ENCODE data around the gene PELO. TPM values are rescaled to one million over a fixed set of nuclear protein-coding genes. Genes with fewer than 3 reads are reported as not detected.
A peak's percentile ranks its signal among the peaks of the same experiment; 100 is the strongest.

The PELO gene
- total RNA-seq, 4 donors from 2014 or later: 20.0 to 37.0 (median 23.3) TPM

- no peak overlapping the region for H3K4me3 ChIP-seq (replicated peaks in 1 of 3)
- H3K27ac ChIP-seq: peak overlapping the region in 1 of 3 donors; percentile 0
- TF ChIP-seq CTCF (IDR thresholded peaks at IDR 0.05) (no peak), POLR2A (IDR thresholded peaks at IDR 0.05) (no peak)
- 79 to 93% methylated on average over 2 of the region's 2 CpGs for WGBS, 2 donors
- H3K9me3 ChIP-seq: no peaks in the 10 kb centered on the region
- H3K36me3 ChIP-seq: no peaks in the 10 kb centered on the region
- no peaks in the 10 kb centered on the region for H3K27me3 ChIP-seq
- no peaks in the 10 kb centered on the region for H3K4me1 ChIP-seq
- intact Hi-C loops (cut with DNase I): no loop called here
- DNase-seq: no peak
Measured at GRCh38 chr5:52776116-52776515, 11.6 kb upstream of the PELO start.

- WGBS, 2 donors: 77 to 86% methylated on average over 4 of the region's 4 CpGs
- DNase-seq: no peak
- no peaks in the 10 kb centered on the region for H3K27me3 ChIP-seq
- H3K27ac ChIP-seq: peak overlapping the region in 1 of 3 donors; percentile 0
- TF ChIP-seq POLR2A (IDR thresholded peaks at IDR 0.05): no peak
- no peak for TF ChIP-seq CTCF (IDR thresholded peaks at IDR 0.05)
- H3K4me1 ChIP-seq: no peaks in the 10 kb centered on the region
- intact Hi-C loops (cut with DNase I): no loop called here
- H3K9me3 ChIP-seq: no peaks in the 10 kb centered on the region
- no peak overlapping the region for H3K4me3 ChIP-seq (replicated peaks in 1 of 3)
- H3K36me3 ChIP-seq: no peaks in the 10 kb centered on the region
Measured at GRCh38 chr5:52777186-52777585, 10.5 kb upstream of the PELO start.

- Histone ChIP-seq H3K4me3 (replicated peaks in 1 of 3) (no peak overlapping the region), H3K27me3 (no peaks in the 10 kb centered on the region), H3K9me3 (no peaks in the 10 kb centered on the region), H3K36me3 (no peaks in the 10 kb centered on the region), H3K4me1 (no peaks in the 10 kb centered on the region), H3K27ac (no peak overlapping the region)
- WGBS, 2 donors: 85 to 100% methylated on average over 1 of the region's 1 CpG
- intact Hi-C loops (cut with DNase I): no loop called here
- no peak for DNase-seq
- TF ChIP-seq POLR2A (IDR thresholded peaks at IDR 0.05) (no peak), CTCF (IDR thresholded peaks at IDR 0.05) (no peak)
Measured at GRCh38 chr5:52778781-52779180, 8.9 kb upstream of the PELO start.

GRCh38 chr5:52779213-52779612 is 8.5 kb upstream of the PELO start:
- intact Hi-C loops (cut with DNase I): no loop called here
- no peaks in the 10 kb centered on the region for H3K27me3 ChIP-seq
- H3K27ac ChIP-seq: no peak overlapping the region
- TF ChIP-seq POLR2A (IDR thresholded peaks at IDR 0.05): no peak
- no peak for TF ChIP-seq CTCF (IDR thresholded peaks at IDR 0.05)
- no peaks in the 10 kb centered on the region for H3K9me3 ChIP-seq
- H3K4me1 ChIP-seq: no peaks in the 10 kb centered on the region
- DNase-seq: no peak
- H3K4me3 ChIP-seq (replicated peaks in 1 of 3): no peak overlapping the region
- H3K36me3 ChIP-seq: no peaks in the 10 kb centered on the region

GRCh38 chr5:52783226-52783959 is 4.3 kb upstream of the PELO start:
- Histone ChIP-seq H3K4me1 (no peaks in the 10 kb centered on the region), H3K27me3 (no peaks in the 10 kb centered on the region), H3K27ac (peak overlapping the region in 1 of 3 donors; percentile 13), H3K36me3 (no peaks in the 10 kb centered on the region), H3K4me3 (replicated peaks in 1 of 3) (no peak overlapping the region), H3K9me3 (no peaks in the 10 kb centered on the region)
- no peak for TF ChIP-seq CTCF (IDR thresholded peaks at IDR 0.05)
- TF ChIP-seq POLR2A (IDR thresholded peaks at IDR 0.05): no peak
- DNase-seq: no peak
- WGBS, 2 donors: 78 to 85% methylated on average over 2 of the region's 2 CpGs
- intact Hi-C loops (cut with DNase I): loop anchor here (10.0 kb wide), 1 partner anchor 81 kb away; no protein-coding TSS in a partner anchor

Data from thyroid gland (tissue), 4 donors.